ENCODE measurements around the gene NAALADL1.

The NAALADL1 gene

GRCh38 chr11:65055538-65055937, 2.8 kb downstream of the NAALADL1 start:
- TF ChIP-seq CTCF (conservative IDR thresholded peaks at IDR 0.05; ENCODE audit: control insufficient read depth, insufficient read depth, low read depth, low read length) = no peak
- H3K4me3 ChIP-seq (ENCODE audit: control insufficient read depth, low read depth, low read length) = no peak overlapping the region
- DNase-seq (ENCODE audit: low read depth) = no peak

DNA sequence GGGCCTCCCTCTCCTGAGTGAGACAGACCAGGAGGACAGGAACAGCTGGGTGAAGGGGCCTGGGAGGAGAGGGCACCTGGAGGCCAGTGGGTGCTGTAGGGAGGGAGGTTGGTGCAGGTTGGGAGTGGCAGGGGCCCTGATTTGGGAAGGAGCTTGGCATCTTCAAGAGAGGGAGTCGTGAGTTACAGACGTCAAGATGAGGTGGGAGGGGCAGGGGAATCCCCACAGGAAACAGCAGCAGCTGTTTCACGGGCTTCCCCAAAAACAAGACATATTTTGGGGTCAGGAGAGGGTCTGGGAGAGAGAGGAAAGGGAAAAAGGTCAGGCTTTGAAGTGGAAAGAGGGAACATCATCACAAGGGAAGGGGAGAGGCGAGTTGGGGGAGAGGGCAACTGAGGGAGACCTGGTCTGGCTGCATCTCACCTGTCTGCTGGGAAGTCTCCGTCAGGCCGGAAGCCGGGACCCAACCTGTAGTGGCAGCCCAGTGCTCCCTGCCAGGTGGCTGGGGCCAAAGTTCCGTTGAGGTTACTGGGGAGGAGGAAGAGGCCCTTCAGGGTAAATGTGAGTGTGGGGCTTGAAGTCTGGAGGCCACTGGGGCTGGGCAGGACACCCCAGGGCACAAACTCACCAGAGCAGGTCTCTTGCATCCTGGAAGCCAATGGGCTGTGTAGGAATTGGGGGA, 4.4 kb downstream of the NAALADL1 start:
- TF ChIP-seq CTCF (conservative IDR thresholded peaks at IDR 0.05; ENCODE audit: control insufficient read depth, insufficient read depth, low read depth, low read length) = no peak
- no peak overlapping the region for H3K4me3 ChIP-seq (ENCODE audit: control insufficient read depth, low read depth, low read length)
- DNase-seq (ENCODE audit: low read depth) = no peak

DNA sequence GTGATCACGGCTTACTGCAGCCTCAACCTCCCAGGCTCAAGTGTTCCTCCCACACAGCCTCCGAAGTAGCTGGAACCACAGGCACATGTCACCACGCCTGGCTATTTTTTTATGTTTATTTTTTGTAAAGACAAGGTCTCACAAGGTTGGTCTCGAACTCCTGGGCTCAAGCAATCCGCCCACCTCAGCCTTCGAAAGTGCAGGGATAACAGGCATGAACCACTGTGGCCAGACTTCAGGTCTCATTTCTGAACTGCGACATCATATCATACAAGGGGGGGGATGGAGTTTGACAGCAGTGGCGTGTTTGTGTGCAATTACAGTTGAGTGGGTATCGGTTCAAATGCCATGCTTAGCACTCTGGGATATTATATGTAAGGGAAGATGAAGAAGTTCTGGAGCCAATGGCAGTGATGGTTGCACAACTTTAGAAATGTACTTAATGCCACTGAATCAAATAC, 6.9 kb downstream of the NAALADL1 start:
- H3K4me3 ChIP-seq (ENCODE audit: control insufficient read depth, low read depth, low read length) = no peak overlapping the region
- TF ChIP-seq CTCF (conservative IDR thresholded peaks at IDR 0.05; ENCODE audit: control insufficient read depth, insufficient read depth, low read depth, low read length) = no peak
- no peak for DNase-seq (ENCODE audit: low read depth)

GRCh38 chr11:65047581-65048422, 10.6 kb downstream of the NAALADL1 start:
- no peak for DNase-seq (ENCODE audit: low read depth)
- peak overlapping the region; percentile 50 for H3K4me3 ChIP-seq (ENCODE audit: control insufficient read depth, low read depth, low read length)

DNA sequence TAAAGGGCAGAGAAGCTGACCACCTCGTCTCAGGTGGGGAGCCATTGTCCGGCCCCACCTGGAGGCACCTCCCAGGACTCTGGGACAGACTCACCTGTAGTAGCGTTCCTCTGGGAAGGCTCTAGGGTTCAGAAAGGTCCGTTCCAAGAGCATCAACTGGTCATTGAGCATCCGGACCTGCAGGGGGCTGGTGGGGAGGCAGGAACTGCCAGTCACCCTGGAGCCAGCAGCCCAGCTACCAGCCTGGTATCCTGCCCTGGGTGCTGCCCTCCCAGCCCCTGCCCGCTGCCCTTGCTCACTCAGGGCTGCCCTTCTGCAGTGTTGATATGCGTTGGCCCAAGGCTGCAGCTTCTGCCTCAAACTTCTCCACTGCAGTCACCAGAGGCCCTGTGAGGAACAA, 12.6 kb downstream of the NAALADL1 start:
- no peak for DNase-seq (ENCODE audit: low read depth)
- TF ChIP-seq CTCF (conservative IDR thresholded peaks at IDR 0.05; ENCODE audit: control insufficient read depth, insufficient read depth, low read depth, low read length) = no peak
- no peak overlapping the region for H3K4me3 ChIP-seq (ENCODE audit: control insufficient read depth, low read depth, low read length)

More at GRCh38 chr11:65047581-65048422, 10.6 kb downstream of the NAALADL1 start:
- TF ChIP-seq CTCF (conservative IDR thresholded peaks at IDR 0.05; ENCODE audit: control insufficient read depth, insufficient read depth, low read depth, low read length) = no peak

DNA sequence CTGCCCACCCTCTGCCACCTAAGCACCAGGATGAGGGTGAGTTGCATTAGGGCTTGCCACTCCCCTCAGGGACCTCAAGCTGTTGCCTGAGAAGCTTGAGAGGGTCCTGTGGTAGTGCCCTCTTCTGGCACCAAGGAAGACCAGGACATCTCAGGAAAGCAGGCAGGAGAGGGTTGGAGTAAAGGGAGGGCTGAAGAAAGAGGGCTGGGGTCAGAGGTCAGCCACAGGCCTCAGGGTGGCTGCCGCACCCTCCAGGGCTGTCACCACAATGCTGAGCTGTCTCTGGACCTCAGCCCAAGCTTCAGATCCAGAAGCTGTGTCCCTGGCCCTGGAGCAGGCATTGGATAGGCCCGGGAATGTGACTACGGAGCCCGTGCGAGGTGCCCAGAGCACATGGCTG, 13.3 kb downstream of the NAALADL1 start:
- DNase-seq (ENCODE audit: low read depth) = no peak
- TF ChIP-seq CTCF (conservative IDR thresholded peaks at IDR 0.05; ENCODE audit: control insufficient read depth, insufficient read depth, low read depth, low read length) = no peak

More for the DNA sequence above, 13.3 kb downstream of the NAALADL1 start:
- no peak overlapping the region for H3K4me3 ChIP-seq (ENCODE audit: control insufficient read depth, low read depth, low read length)
